ACC112 (cell line): ENCODE results near the gene RAB3B.
"Not testable (repeated sequence)": the region's sequence is repeated elsewhere in the genome, so short reads cannot be mapped to it uniquely, and the experiment has no call there.

Experiments used
- H2AFZ ChIP-seq: fragments of 200-600 bp; sonication (generic); one replicate; pipeline ENCODE4 v1.6.0; 2017; ENCODE audit warnings: antibody characterized with exemption, low read length; ENCODE audit not compliant: unreplicated experiment
- H3K27ac ChIP-seq: fragments of 200-600 bp; sonication (generic); 2 replicates; pipeline ENCODE4 v1.5.1; 2014; ENCODE audit warnings: low read depth, mild to moderate bottlenecking, antibody characterized with exemption, low read length, moderate library complexity
- H3K27me3 ChIP-seq: fragments of 200-600 bp; sonication (generic); 2 replicates; pipeline ENCODE4 v1.6.1; 2014; ENCODE audit warnings: mild to moderate bottlenecking, antibody characterized with exemption, low read length, moderate library complexity, mixed read lengths; ENCODE audit not compliant: insufficient read depth
- H3K36me3 ChIP-seq: fragments of 200-600 bp; sonication (generic); 2 replicates; pipeline ENCODE4 v1.6.1; 2016; ENCODE audit warnings: mild to moderate bottlenecking, antibody characterized with exemption, low read length, moderate library complexity, mixed read lengths; ENCODE audit not compliant: insufficient read depth
- H3K4me1 ChIP-seq: fragments of 200-600 bp; sonication (generic); one replicate; pipeline ENCODE4 v1.6.1; 2016; ENCODE audit warnings: low read length, mixed read lengths; ENCODE audit not compliant: insufficient read depth, unreplicated experiment, control insufficient read depth
- H3K4me3 ChIP-seq: fragments of 200-600 bp; sonication (generic); 2 replicates; pipeline ENCODE4 v1.5.1; 2014; ENCODE audit warnings: mild to moderate bottlenecking, low read depth, low read length
- H3K79me2 ChIP-seq: fragments of 200-600 bp; sonication (generic); one replicate; pipeline ENCODE4 v1.6.0; 2016; ENCODE audit warnings: low read length; ENCODE audit not compliant: control insufficient read depth, unreplicated experiment, insufficient read depth

RAB3B gene

GRCh38 chr1:51967213-51967791, 23.2 kb downstream of the RAB3B start:
- H2AFZ ChIP-seq, H3K36me3 ChIP-seq, H3K4me3 ChIP-seq, H3K27ac ChIP-seq, H3K27me3 ChIP-seq, H3K79me2 ChIP-seq: not testable (repeated sequence)
- peaks cover 41% of the 10 kb centered on the region for H3K4me1 ChIP-seq

GRCh38 chr1:51966559-51966958, 23.9 kb downstream of the RAB3B start:
- Histone ChIP-seq H3K79me2 (peaks cover 2% of the 10 kb centered on the region), H3K27ac (no peak overlapping the region)

GRCh38 chr1:51964309-51964696, 26.2 kb downstream of the RAB3B start:
- Histone ChIP-seq H3K79me2 (no peaks in the 10 kb centered on the region), H3K4me3 (no peak overlapping the region), H3K27me3 (no peaks in the 10 kb centered on the region), H3K36me3 (no peaks in the 10 kb centered on the region), H2AFZ (no peak overlapping the region), H3K27ac (no peak overlapping the region), H3K4me1 (peaks cover 28% of the 10 kb centered on the region)

More at GRCh38 chr1:51966559-51966958, 23.9 kb downstream of the RAB3B start:
- Histone ChIP-seq H2AFZ (no peak overlapping the region), H3K4me3 (no peak overlapping the region), H3K27me3 (no peaks in the 10 kb centered on the region), H3K4me1 (peaks cover 41% of the 10 kb centered on the region), H3K36me3 (no peaks in the 10 kb centered on the region)

GRCh38 chr1:51963592-51964308, 26.8 kb downstream of the RAB3B start:
- Histone ChIP-seq H3K79me2 (no peaks in the 10 kb centered on the region), H2AFZ (no peak overlapping the region), H3K4me1 (peaks cover 22% of the 10 kb centered on the region), H3K4me3 (no peak overlapping the region), H3K27ac (no peak overlapping the region), H3K27me3 (no peaks in the 10 kb centered on the region), H3K36me3 (no peaks in the 10 kb centered on the region)

- H3K4me1 ChIP-seq: peaks cover 19% of the 10 kb centered on the region
- H3K27me3 ChIP-seq: no peaks in the 10 kb centered on the region
- peak overlapping the region; percentile 11; the same call in 1 of the 2 replicates for H3K4me3 ChIP-seq
- peak overlapping the region; percentile 29; the same call in 1 of the 2 replicates for H3K27ac ChIP-seq
- no peaks in the 10 kb centered on the region for H3K79me2 ChIP-seq
- no peaks in the 10 kb centered on the region for H3K36me3 ChIP-seq
- H2AFZ ChIP-seq: peak overlapping the region; percentile 17
Measured at GRCh38 chr1:51962486-51963356, 27.8 kb downstream of the RAB3B start.

- H3K79me2 ChIP-seq: no peaks in the 10 kb centered on the region
- no peaks in the 10 kb centered on the region for H3K27me3 ChIP-seq
- no peak overlapping the region for H3K4me3 ChIP-seq
- H3K27ac ChIP-seq: no peak overlapping the region
- H3K36me3 ChIP-seq: no peaks in the 10 kb centered on the region
- no peak overlapping the region for H2AFZ ChIP-seq
- H3K4me1 ChIP-seq: peaks cover 23% of the 10 kb centered on the region
Measured at GRCh38 chr1:51961954-51962353, 28.5 kb downstream of the RAB3B start.

- no peak overlapping the region for H3K27ac ChIP-seq
- no peaks in the 10 kb centered on the region for H3K79me2 ChIP-seq
- H3K4me1 ChIP-seq: peaks cover 30% of the 10 kb centered on the region
- H3K36me3 ChIP-seq: no peaks in the 10 kb centered on the region
- no peaks in the 10 kb centered on the region for H3K27me3 ChIP-seq
- no peak overlapping the region for H3K4me3 ChIP-seq
- no peak overlapping the region for H2AFZ ChIP-seq
Measured at GRCh38 chr1:51961231-51961630, 29.3 kb downstream of the RAB3B start.

GRCh38 chr1:51960262-51960661, 30.2 kb downstream of the RAB3B start:
- Histone ChIP-seq H3K27me3 (no peaks in the 10 kb centered on the region), H3K36me3 (no peaks in the 10 kb centered on the region), H3K4me3 (no peak overlapping the region), H2AFZ (no peak overlapping the region), H3K27ac (no peak overlapping the region), H3K79me2 (no peaks in the 10 kb centered on the region), H3K4me1 (peaks cover 39% of the 10 kb centered on the region)

GRCh38 chr1:51958824-51959223, 31.7 kb downstream of the RAB3B start:
- H3K36me3 ChIP-seq: no peaks in the 10 kb centered on the region
- H3K27ac ChIP-seq: no peak overlapping the region
- H3K4me1 ChIP-seq: peaks cover 37% of the 10 kb centered on the region
- H3K79me2 ChIP-seq: no peaks in the 10 kb centered on the region
- no peak overlapping the region for H3K4me3 ChIP-seq
- no peak overlapping the region for H2AFZ ChIP-seq
- H3K27me3 ChIP-seq: no peaks in the 10 kb centered on the region

- H3K27me3 ChIP-seq: no peaks in the 10 kb centered on the region
- no peaks in the 10 kb centered on the region for H3K36me3 ChIP-seq
- H3K4me1 ChIP-seq: peaks cover 29% of the 10 kb centered on the region
- no peak overlapping the region for H2AFZ ChIP-seq
- no peaks in the 10 kb centered on the region for H3K79me2 ChIP-seq
- H3K4me3 ChIP-seq: no peak overlapping the region
- H3K27ac ChIP-seq: no peak overlapping the region
Measured at GRCh38 chr1:51957618-51958017, 32.9 kb downstream of the RAB3B start.
